Stimulated activated CD4-positive, alpha-beta T cell treated with anti-CD3 and anti-CD28 coated beads, Interleukin-2, amount 100 ng/mL, for 48 hours (primary cell): ENCODE data around the gene ATP1A4.
A peak's percentile ranks its signal among the peaks of the same experiment; 100 is the strongest.

ENCODE experiments used
- DNase-seq, 2 donors: peaks; one replicate each; pipeline ENCODE4 v3.0.0-alpha.2; 2020

The ATP1A4 gene

GRCh38 chr1:160178731-160179130 lies 27.3 kb downstream of the ATP1A4 start:
- DNase-seq = no peak

GRCh38 chr1:160179336-160179735 lies 27.9 kb downstream of the ATP1A4 start:
- no peak for DNase-seq

GRCh38 chr1:160186246-160186645 lies 34.8 kb downstream of the ATP1A4 start:
- no peak for DNase-seq

GRCh38 chr1:160186729-160187128 lies 35.3 kb downstream of the ATP1A4 start:
- DNase-seq = no peak

- no peak for DNase-seq
Observed at GRCh38 chr1:160187407-160187806, 36.0 kb downstream of the ATP1A4 start.

GRCh38 chr1:160188341-160188740 lies 36.9 kb downstream of the ATP1A4 start:
- DNase-seq = no peak

- DNase-seq = no peak
Observed at GRCh38 chr1:160189649-160190625, 38.5 kb downstream of the ATP1A4 start, which contains the start of gene CASQ1. Gene CASQ1 (plus strand): TSS chr1:160190575. CDS start chr1:160190752, 177 bp downstream.

- DNase-seq = no peak
Observed at GRCh38 chr1:160191756-160192155, 40.4 kb downstream of the ATP1A4 start.

- no peak for DNase-seq
Observed at GRCh38 chr1:160192234-160192633, 40.8 kb downstream of the ATP1A4 start.

GRCh38 chr1:160193091-160193819 lies 41.9 kb downstream of the ATP1A4 start:
- peak; percentile 85 to 88 for DNase-seq

- DNase-seq = no peak
Observed at GRCh38 chr1:160193832-160194736, 42.7 kb downstream of the ATP1A4 start.

- DNase-seq = no peak
Observed at GRCh38 chr1:160194737-160195059, 43.3 kb downstream of the ATP1A4 start.

GRCh38 chr1:160196143-160196542 lies 44.7 kb downstream of the ATP1A4 start:
- no peak for DNase-seq

GRCh38 chr1:160197231-160197630 lies 45.8 kb downstream of the ATP1A4 start:
- no peak for DNase-seq

GRCh38 chr1:160200786-160201185 lies 49.4 kb downstream of the ATP1A4 start:
- DNase-seq = no peak

GRCh38 chr1:160204526-160205241 lies 53.3 kb downstream of the ATP1A4 start:
- no peak for DNase-seq

- DNase-seq = peak; percentile 59 to 65
Observed at GRCh38 chr1:160205242-160206035, 54.0 kb downstream of the ATP1A4 start, which contains the start of gene PEA15. Gene PEA15 (plus strand): TSS chr1:160205384. CDS start chr1:160211545, 6,161 bp downstream.

- peak; percentile 36 to 44 for DNase-seq
Observed at GRCh38 chr1:160206036-160206389, 54.6 kb downstream of the ATP1A4 start.

GRCh38 chr1:160206421-160207117 lies 55.2 kb downstream of the ATP1A4 start:
- DNase-seq = no peak

GRCh38 chr1:160207118-160207650 lies 55.8 kb downstream of the ATP1A4 start:
- no peak for DNase-seq
